SKM-1 (cell line): Measurements from ENCODE around the gene BABAM2.
"Not testable (repeated sequence)": the region's sequence is repeated elsewhere in the genome, so short reads cannot be mapped to it uniquely, and the experiment has no call there.

ENCODE experiments used
- DNase-seq: peaks from one replicate; lab custom pipeline; 2025; ENCODE audit not compliant: unreplicated experiment; lab: John Stamatoyannopoulos, UW

The BABAM2 gene

GRCh38 chr2:28231110-28231631, 340.6 kb downstream of the BABAM2 start:
- DNase-seq = no peak

GRCh38 chr2:28232295-28232694, 341.8 kb downstream of the BABAM2 start:
- no peak for DNase-seq

- no peak for DNase-seq
Measured at GRCh38 chr2:28233164-28233676, 342.7 kb downstream of the BABAM2 start.

GRCh38 chr2:28234807-28235206, 344.3 kb downstream of the BABAM2 start:
- DNase-seq = no peak

- no peak for DNase-seq
Measured at GRCh38 chr2:28239207-28239606, 348.7 kb downstream of the BABAM2 start.

GRCh38 chr2:28240937-28241336, 350.4 kb downstream of the BABAM2 start:
- DNase-seq = no peak

GRCh38 chr2:28247290-28247689, 356.8 kb downstream of the BABAM2 start:
- no peak for DNase-seq

GRCh38 chr2:28247734-28248133, 357.2 kb downstream of the BABAM2 start:
- no peak for DNase-seq

GRCh38 chr2:28248511-28248910, 358.0 kb downstream of the BABAM2 start:
- DNase-seq = no peak

- no peak for DNase-seq
Measured at GRCh38 chr2:28250006-28250405, 359.5 kb downstream of the BABAM2 start.

- DNase-seq = no peak
Measured at GRCh38 chr2:28251337-28251736, 360.8 kb downstream of the BABAM2 start.

GRCh38 chr2:28252311-28252710, 361.8 kb downstream of the BABAM2 start:
- no peak for DNase-seq

GRCh38 chr2:28253543-28253942, 363.0 kb downstream of the BABAM2 start:
- no peak for DNase-seq

- DNase-seq = not testable (repeated sequence)
Measured at GRCh38 chr2:28255231-28255630, 364.7 kb downstream of the BABAM2 start.

GRCh38 chr2:28257182-28257581, 366.7 kb downstream of the BABAM2 start:
- no peak for DNase-seq

- DNase-seq = not testable (repeated sequence)
Measured at GRCh38 chr2:28259226-28259625, 368.7 kb downstream of the BABAM2 start.

GRCh38 chr2:28263690-28264089, 373.2 kb downstream of the BABAM2 start:
- no peak for DNase-seq

- no peak for DNase-seq
Measured at GRCh38 chr2:28267282-28267681, 376.8 kb downstream of the BABAM2 start.

- DNase-seq = no peak
Measured at GRCh38 chr2:28268386-28268785, 377.9 kb downstream of the BABAM2 start.

- DNase-seq = no peak
Measured at GRCh38 chr2:28269019-28269784, 378.7 kb downstream of the BABAM2 start.

GRCh38 chr2:28270456-28271152, 380.1 kb downstream of the BABAM2 start:
- no peak for DNase-seq
